ENCODE measurements around the gene ALPP.
"Not testable (repeated sequence)": the region's sequence is repeated elsewhere in the genome, so short reads cannot be mapped to it uniquely, and the experiment has no call there.

ALPP gene

GRCh38 chr2:232365621-232366321 lies 12.8 kb upstream of the ALPP start:
- Mint-ChIP-seq H3K27me3 (ENCODE audit: low read depth) (peaks cover 4% of the 10 kb centered on the region), H3K36me3 (ENCODE audit: low read depth) (peaks cover 3% of the 10 kb centered on the region), H3K4me1 (ENCODE audit: low read depth) (peaks cover 18% of the 10 kb centered on the region), H3K27ac (no peak overlapping the region), H3K4me3 (no peak overlapping the region), H3K9me3 (no peaks in the 10 kb centered on the region)

GRCh38 chr2:232366461-232366860 lies 12.1 kb upstream of the ALPP start:
- H3K36me3 Mint-ChIP-seq (ENCODE audit: low read depth); H3K27me3 Mint-ChIP-seq (ENCODE audit: low read depth); H3K27ac Mint-ChIP-seq; H3K4me3 Mint-ChIP-seq; H3K9me3 Mint-ChIP-seq: not testable (repeated sequence)
- peaks cover 18% of the 10 kb centered on the region for H3K4me1 Mint-ChIP-seq (ENCODE audit: low read depth)

DNA sequence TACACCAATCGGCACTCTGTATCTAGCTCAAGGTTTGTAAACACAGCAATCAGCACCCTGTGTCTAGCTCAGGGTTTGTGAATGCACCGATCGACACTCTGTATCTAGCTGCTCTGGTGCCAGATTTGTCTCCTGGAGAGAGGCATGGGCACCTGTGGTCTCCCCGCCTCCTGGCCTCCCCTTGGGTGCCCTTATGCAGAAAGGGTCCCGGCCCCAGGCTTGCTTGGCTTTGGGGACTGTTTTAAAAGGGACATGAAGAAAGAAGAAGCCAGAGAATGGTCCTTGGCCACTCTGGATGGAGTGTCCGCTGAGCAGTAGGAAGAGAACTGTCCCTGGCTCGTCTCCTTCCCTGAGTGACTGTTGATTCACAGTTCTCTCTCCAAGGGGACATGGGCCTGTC lies 11.5 kb upstream of the ALPP start:
- peaks cover 3% of the 10 kb centered on the region for H3K36me3 Mint-ChIP-seq (ENCODE audit: low read depth)
- no peak overlapping the region for H3K27ac Mint-ChIP-seq
- H3K27me3 Mint-ChIP-seq (ENCODE audit: low read depth): peaks cover 4% of the 10 kb centered on the region
- peaks cover 18% of the 10 kb centered on the region for H3K4me1 Mint-ChIP-seq (ENCODE audit: low read depth)
- no peaks in the 10 kb centered on the region for H3K9me3 Mint-ChIP-seq
- H3K4me3 Mint-ChIP-seq: no peak overlapping the region

- no peak overlapping the region for H3K27ac Mint-ChIP-seq
- no peak overlapping the region for H3K4me3 Mint-ChIP-seq
- peaks cover 13% of the 10 kb centered on the region for H3K4me1 Mint-ChIP-seq (ENCODE audit: low read depth)
Observed at GRCh38 chr2:232367591-232368233, 10.8 kb upstream of the ALPP start.

DNA sequence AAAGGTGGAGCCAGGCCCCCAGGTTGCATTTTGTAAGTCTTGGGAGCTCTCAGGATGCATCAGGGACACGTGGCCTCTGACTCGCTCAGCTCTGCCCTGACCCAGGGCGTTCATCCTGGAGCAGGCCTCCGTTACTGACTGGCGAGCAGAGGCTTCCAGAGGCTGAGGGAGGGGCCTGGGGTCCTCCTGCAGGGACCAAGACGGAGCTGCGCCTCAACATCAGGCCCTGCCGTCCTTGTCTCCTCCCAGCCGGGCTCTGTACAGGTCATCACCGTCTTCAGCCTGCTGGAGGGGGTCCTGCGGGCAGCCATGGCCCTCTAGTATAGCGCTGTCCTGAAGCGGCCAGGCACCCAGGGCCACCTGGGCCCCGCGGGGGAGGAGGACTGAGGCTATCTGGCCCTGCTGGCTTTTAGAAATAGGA lies 10.2 kb upstream of the ALPP start:
- Mint-ChIP-seq H3K27me3 (ENCODE audit: low read depth) (no peaks in the 10 kb centered on the region), H3K4me3 (no peak overlapping the region), H3K9me3 (no peaks in the 10 kb centered on the region), H3K36me3 (ENCODE audit: low read depth) (no peaks in the 10 kb centered on the region), H3K27ac (no peak overlapping the region), H3K4me1 (ENCODE audit: low read depth) (peaks cover 13% of the 10 kb centered on the region)

More at GRCh38 chr2:232367591-232368233, 10.8 kb upstream of the ALPP start:
- Mint-ChIP-seq H3K27me3 (ENCODE audit: low read depth) (no peaks in the 10 kb centered on the region), H3K36me3 (ENCODE audit: low read depth) (no peaks in the 10 kb centered on the region), H3K9me3 (no peaks in the 10 kb centered on the region)

DNA sequence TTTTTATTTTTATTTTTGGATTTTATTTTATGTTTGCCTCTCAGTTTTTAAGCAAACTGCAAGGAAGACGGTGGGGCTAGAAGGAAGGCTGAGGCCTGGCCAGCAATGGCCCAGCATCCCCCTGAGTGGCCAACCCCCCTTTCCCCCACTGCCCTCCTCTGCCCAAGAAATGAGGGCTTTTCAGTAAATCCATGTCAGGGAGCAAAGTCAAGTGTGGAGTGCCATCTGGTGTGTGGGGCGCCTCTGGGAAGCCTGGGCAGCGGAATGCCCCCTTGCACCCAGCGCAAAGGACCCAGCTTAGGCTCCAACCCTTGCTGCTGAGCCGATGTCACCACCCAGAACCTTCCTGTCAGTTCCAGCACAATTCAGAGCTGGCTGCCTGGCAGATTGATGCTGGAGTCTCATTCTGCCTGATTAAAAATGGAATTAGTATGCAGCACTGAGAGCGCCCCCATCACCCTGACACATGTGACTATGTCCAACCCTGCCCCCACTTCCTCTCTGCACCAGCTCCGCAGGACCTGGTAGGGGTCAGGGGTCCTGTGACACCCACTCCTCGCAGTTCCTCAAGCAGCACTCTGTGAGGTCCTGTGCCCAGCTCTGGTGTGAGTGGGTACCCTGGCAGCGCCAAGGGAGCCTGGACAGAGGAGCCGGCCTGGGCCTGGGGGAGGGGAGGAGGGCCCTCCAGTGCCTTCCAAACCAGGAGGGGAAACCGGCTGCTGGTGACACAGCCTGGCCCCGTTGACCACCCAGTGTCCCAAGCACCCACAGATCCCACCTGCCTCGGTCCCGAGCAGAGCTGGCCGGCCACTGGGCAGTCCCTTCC lies 9.2 kb upstream of the ALPP start:
- Mint-ChIP-seq H3K4me3 (no peak overlapping the region), H3K27me3 (ENCODE audit: low read depth) (no peaks in the 10 kb centered on the region), H3K9me3 (no peaks in the 10 kb centered on the region), H3K36me3 (ENCODE audit: low read depth) (no peaks in the 10 kb centered on the region), H3K27ac (peak overlapping the region; percentile 31), H3K4me1 (ENCODE audit: low read depth) (peaks cover 4% of the 10 kb centered on the region)

DNA sequence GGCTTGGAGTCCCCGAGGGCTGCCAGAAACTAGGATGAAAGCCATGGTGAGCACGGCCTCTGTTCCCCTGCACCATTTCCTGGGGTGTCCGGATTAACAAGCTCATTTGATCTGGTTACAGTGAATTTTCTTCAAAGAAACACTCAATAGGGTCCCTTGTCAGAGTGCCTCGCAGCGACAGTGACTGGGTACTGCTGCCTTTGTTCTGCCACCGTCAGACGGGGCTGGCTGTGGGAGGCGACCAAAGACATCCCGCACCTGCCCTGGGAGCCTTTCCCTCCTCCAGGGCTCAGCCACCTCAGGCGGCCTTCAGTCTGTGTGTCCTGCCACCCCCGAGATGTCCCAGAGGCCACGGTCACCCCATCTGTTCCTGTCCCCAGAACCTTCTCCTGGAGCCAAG lies 8.5 kb upstream of the ALPP start:
- not testable (repeated sequence) for H3K36me3 Mint-ChIP-seq (ENCODE audit: low read depth); H3K4me3 Mint-ChIP-seq; H3K4me1 Mint-ChIP-seq (ENCODE audit: low read depth); H3K27me3 Mint-ChIP-seq (ENCODE audit: low read depth); H3K27ac Mint-ChIP-seq; H3K9me3 Mint-ChIP-seq

- Mint-ChIP-seq H3K36me3 (ENCODE audit: low read depth) (no peaks in the 10 kb centered on the region), H3K27me3 (ENCODE audit: low read depth) (no peaks in the 10 kb centered on the region)
Observed at GRCh38 chr2:232372231-232373208, 6.0 kb upstream of the ALPP start.

DNA sequence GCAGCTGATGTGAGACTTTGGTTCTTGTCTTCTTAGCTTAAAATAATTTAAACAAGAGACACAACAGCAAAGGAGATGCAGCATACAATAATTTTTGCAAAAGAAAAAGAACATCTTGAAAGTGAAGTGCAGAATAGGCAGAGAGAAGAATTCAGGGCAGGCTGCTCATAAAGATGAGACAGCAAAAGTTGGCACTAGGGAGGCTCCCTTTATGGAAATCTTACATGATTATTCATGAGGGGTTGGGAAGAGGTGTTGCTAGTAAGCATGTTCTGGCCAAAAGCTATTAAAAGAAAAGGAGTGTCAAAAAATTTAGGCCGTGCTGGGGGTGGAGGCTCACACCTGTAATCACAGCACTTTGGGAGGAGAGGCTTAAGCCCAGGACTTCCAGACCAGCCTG lies 4.2 kb upstream of the ALPP start:
- Mint-ChIP-seq H3K36me3 (ENCODE audit: low read depth) (no peaks in the 10 kb centered on the region), H3K9me3 (no peaks in the 10 kb centered on the region), H3K4me1 (ENCODE audit: low read depth) (no peaks in the 10 kb centered on the region), H3K4me3 (no peak overlapping the region), H3K27ac (no peak overlapping the region), H3K27me3 (ENCODE audit: low read depth) (no peaks in the 10 kb centered on the region)

More at GRCh38 chr2:232372231-232373208, 6.0 kb upstream of the ALPP start:
- Mint-ChIP-seq H3K4me3 (no peak overlapping the region), H3K27ac (no peak overlapping the region), H3K4me1 (ENCODE audit: low read depth) (no peaks in the 10 kb centered on the region), H3K9me3 (no peaks in the 10 kb centered on the region)

GRCh38 chr2:232375164-232375563 lies 3.4 kb upstream of the ALPP start:
- Mint-ChIP-seq H3K4me1 (ENCODE audit: low read depth) (no peaks in the 10 kb centered on the region), H3K27me3 (ENCODE audit: low read depth) (no peaks in the 10 kb centered on the region), H3K9me3 (no peaks in the 10 kb centered on the region), H3K27ac (no peak overlapping the region), H3K36me3 (ENCODE audit: low read depth) (no peaks in the 10 kb centered on the region), H3K4me3 (no peak overlapping the region)

- Mint-ChIP-seq H3K27me3 (ENCODE audit: low read depth) (no peaks in the 10 kb centered on the region), H3K4me3 (no peak overlapping the region), H3K27ac (no peak overlapping the region), H3K36me3 (ENCODE audit: low read depth) (no peaks in the 10 kb centered on the region), H3K9me3 (no peaks in the 10 kb centered on the region), H3K4me1 (ENCODE audit: low read depth) (no peaks in the 10 kb centered on the region)
Observed at GRCh38 chr2:232376260-232376659, 2.3 kb upstream of the ALPP start.

GRCh38 chr2:232376713-232377112 lies 1.8 kb upstream of the ALPP start:
- H3K36me3 Mint-ChIP-seq (ENCODE audit: low read depth): no peaks in the 10 kb centered on the region
- H3K27ac Mint-ChIP-seq: no peak overlapping the region
- H3K4me3 Mint-ChIP-seq: no peak overlapping the region
- no peaks in the 10 kb centered on the region for H3K27me3 Mint-ChIP-seq (ENCODE audit: low read depth)
- H3K4me1 Mint-ChIP-seq (ENCODE audit: low read depth): no peaks in the 10 kb centered on the region
- no peaks in the 10 kb centered on the region for H3K9me3 Mint-ChIP-seq

GRCh38 chr2:232377319-232377718 lies 1.2 kb upstream of the ALPP start:
- Mint-ChIP-seq H3K4me1 (ENCODE audit: low read depth) (no peaks in the 10 kb centered on the region), H3K4me3 (no peak overlapping the region), H3K9me3 (no peaks in the 10 kb centered on the region), H3K27ac (no peak overlapping the region), H3K27me3 (ENCODE audit: low read depth) (no peaks in the 10 kb centered on the region), H3K36me3 (ENCODE audit: low read depth) (no peaks in the 10 kb centered on the region)

Measured in T-helper 1 cell treated with Interleukin-12 subunit alpha and Interleukin-12 subunit beta and Interleukin-4 antibody, amounts not matched to agents 30 μg/mL and 1 μg/mL, for 36 hours (primary cell).